Activated effector memory CD4-positive, alpha-beta T cell treated with anti-CD3 and anti-CD28 coated beads, Interleukin-2, amount 50 U/mL, for 16 hours (primary cell): ENCODE measurements around the gene TPM3.
"Not testable (repeated sequence)": the region's sequence is repeated elsewhere in the genome, so short reads cannot be mapped to it uniquely, and the experiment has no call there.

Experiments used
- DNase-seq: peaks from one replicate; pipeline ENCODE4 v3.0.0-alpha.2; 2020

The TPM3 gene

GRCh38 chr1:154191990-154192461, at the start of gene TPM3:
Gene TPM3, minus strand, starts transcription at chr1:154192100. Its CDS starts 82 bp downstream, at chr1:154192018.
- no peak for DNase-seq

DNA sequence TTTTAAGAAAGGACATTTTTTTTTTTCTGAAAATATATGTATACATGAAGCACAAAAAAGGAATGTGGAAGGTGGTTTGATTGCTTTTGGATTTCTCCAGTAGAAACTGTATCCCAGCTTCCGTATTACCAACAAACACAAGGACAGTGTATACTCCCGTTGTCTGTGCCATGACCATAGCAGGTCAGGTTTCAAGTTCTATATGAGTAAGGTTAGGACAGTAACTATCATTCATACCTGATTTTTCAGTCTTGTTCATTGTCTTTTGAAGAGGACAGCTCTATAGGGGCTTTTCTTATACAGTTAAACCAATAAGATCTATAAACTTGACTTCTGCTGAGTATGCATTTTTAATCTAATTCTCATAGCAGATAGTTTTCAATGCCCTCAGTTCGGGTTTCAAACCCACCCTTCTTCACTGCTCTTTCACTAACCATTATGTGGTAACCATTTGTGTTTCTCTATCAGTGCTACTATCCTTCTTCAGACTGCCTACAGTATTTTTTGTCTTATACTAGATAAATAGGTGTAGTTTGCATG, 48.5 kb upstream of the TPM3 start:
- DNase-seq, result no peak

DNA sequence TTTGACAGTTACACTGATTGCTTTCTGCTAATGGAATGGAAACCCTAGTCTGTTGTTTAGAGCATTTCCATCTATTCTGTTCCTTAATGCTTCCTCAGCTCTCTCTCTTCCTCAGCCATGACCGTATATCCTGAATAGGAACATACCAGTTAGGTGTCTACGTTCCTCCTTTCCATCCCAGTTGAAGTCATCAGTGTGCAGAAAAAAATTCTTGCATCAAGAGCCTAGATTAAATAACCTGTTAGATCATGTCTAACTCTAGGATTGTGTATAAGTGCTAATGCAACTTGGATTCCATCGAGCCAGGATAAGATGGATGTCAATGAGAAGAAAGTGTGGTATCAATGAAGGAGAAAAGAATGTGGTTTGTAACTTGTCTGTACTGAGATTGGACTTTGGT, 47.6 kb upstream of the TPM3 start:
- DNase-seq, result no peak

GRCh38 chr1:154237880-154238506, 46.1 kb upstream of the TPM3 start:
- DNase-seq, result no peak

GRCh38 chr1:154237435-154237834, 45.5 kb upstream of the TPM3 start:
- DNase-seq, result no peak

DNA sequence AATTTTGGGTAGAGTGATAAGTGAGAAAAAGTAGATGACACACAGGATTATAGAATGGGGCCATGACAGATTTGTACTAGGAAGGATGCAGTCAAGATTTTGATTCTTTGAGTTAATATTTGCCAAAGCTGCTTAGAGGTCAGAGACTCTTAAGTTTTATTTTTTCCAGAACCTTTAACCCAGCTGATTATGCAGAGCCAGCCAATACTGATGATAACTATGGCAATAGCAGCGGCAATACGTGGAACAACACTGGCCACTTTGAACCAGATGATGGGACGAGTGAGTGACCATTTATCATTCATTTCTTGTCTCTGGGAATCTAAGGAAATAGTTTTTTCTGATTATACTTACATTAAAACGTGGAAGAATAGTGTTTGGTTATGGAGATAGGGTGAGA, 45.0 kb upstream of the TPM3 start:
- DNase-seq, result no peak

DNA sequence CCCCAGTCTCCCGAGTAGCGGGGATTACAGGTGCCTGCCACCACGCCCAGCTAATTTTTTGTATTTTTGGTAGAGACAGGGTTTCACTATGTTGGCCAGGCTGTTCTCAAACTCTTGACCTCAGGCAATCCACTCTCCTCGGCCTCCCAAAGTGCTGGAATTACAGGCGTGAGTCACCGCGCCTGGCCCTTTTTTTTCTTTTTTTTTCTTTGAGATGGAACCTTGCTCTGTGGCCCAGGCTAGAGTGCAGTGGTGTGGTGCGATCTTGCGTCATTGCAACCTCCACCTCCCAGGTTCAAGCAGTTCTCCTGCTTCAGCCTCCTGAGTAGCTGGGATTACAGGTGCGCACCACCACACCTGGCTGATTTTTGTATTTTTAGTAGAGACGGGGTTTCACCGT, 41.2 kb upstream of the TPM3 start:
- not testable (repeated sequence) for DNase-seq

- not testable (repeated sequence) for DNase-seq
Measured at GRCh38 chr1:154231112-154231511, 39.2 kb upstream of the TPM3 start.

DNA sequence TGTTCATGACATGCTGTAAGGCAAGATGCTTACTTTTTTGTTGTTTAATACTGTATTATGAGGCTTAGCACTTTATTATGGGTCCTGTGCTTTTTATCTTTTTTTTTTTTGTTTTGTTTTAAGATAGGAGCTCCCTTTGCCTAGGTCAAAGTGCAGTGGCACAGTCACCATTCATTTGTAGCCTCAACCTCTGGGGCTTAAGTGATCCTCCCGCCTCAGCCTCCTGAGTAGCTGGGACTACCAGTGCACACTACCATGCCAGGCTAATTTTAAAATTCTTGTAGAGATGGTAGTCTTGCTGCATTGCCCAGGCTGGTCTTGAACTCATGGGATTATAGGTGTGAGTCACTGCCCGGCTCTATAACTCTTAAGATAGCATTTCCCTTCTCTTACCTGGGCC, 33.5 kb upstream of the TPM3 start:
- no peak for DNase-seq

GRCh38 chr1:154223621-154224020, 31.7 kb upstream of the TPM3 start:
- no peak for DNase-seq

DNA sequence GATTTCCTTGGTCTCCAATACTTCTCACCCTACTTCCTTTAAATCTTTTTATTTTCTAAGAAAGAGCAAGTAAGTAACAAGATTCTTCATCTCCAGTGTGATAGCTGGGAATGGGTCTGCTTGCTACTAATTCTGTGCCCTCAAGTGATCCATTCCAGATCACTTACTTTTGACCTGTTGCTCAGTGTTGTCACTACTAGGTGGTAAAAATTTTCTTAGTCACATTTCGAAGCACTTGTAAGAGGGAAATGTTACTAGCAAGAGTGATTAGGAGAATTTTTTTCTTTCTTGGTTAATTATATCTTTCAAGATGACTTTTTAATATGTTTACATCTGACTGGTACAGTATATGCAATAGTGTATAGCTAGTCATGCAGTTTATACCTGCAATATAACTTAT, 31.0 kb upstream of the TPM3 start:
- DNase-seq, result no peak

DNA sequence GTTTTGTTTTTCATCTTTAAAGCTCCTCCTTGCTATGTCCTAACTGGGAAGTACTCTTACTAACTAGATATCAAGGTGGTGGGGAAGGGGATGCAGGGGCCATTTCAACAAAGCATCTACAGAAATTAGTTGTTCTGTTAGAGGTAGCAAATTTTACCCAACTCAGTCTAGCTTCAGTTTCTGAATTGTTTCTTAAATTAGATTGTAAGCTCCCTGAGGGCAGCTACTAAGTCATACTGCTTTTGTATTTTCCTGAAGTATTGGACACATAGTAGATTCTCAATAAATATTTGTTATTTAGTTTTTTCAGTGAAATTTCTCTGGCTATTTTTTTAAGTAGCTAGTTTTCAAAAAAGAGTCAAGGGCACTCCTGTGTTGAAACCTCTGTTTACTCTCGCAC, 30.6 kb upstream of the TPM3 start:
- DNase-seq, result no peak

GRCh38 chr1:154221278-154222001, 29.5 kb upstream of the TPM3 start:
- DNase-seq, result peak; percentile 90

GRCh38 chr1:154220970-154221277, 29.0 kb upstream of the TPM3 start:
- no peak for DNase-seq

DNA sequence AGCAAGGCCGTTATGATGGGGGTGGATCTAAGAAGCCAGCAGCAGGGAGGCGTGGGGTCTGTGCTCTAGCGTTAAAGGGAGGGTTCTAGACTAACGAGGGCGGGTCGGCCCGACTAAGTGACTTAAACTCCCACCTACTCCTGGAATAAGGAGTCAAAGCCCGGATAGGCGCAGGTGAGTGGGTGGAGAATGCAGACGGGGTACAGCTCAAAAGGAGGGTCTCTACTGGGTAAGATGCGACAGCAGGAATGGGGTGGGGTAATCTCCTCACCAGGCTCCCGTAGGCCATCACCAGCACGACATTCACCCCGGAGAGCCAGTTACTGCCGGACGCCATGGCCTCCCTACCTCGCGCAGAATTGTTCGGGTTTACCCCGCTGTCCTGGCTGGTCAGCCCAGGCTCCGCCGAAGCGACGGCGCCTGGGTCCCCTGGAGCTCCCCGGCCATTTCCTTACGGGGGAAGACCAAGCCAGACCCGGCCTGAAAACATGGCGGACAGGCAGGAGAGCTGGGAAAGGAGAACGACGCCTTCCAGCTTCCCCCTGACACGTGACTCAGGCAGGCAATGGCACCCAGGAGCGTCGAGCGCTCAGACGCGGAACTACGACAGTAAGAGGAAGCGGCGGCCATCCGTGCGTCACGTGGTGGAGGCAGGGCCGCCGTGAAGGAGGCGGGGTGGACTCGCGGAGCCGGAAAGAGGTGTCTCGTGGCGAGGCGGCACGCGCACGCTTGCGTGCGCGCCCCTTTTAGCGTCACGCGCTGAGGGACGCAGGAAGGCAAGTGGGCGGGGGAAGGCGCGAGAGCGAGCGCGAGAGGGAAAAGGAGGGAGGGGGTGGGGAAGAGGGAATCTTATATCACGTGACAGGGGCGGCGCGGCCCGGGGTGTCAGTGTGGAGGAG, 28.4 kb upstream of the TPM3 start, which contains the start of gene UBAP2L:
Gene UBAP2L, plus strand, starts transcription at position 885 of the 899 bp plus-strand sequence. CDS start 4,169 bp downstream, outside the sequence.
- peak; percentile 100 for DNase-seq

DNA sequence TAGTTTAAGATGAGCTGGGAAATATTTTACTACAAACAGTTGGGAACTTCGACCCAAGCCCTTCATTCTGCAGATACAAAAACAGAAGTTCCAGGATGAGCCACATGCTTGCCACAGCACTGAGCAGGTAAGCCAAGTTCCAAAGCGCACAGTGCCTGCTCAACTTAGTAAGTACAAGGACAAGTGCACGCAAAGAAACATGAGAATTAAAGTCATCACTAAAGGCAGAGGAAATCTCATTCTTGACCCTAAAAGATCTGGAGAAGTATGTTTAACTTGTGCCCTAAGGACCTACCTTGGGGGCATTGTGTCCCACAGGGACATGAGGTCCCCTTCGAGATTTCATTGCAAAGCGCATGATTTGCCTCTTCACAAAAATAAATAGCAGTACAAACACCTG, 27.6 kb upstream of the TPM3 start:
- no peak for DNase-seq

DNA sequence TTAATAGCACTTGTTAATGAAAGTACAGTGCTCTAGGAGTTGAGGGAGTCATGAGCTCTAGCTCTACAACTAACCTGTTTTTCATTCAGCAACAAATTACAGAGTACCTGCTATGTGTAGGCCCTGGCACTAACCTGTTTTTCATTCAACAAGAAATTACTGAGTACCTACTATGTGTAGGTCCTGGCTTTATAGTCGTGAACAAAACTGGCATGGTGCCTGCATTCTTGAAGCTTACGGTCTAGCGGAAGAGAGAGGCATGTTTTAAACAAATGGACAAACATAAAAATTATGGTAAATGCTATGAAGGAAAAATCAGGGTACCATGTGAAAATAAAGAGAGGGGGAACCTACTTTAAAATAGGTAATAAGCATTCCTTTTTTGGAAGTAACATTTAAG, 26.6 kb upstream of the TPM3 start:
- DNase-seq, result no peak

DNA sequence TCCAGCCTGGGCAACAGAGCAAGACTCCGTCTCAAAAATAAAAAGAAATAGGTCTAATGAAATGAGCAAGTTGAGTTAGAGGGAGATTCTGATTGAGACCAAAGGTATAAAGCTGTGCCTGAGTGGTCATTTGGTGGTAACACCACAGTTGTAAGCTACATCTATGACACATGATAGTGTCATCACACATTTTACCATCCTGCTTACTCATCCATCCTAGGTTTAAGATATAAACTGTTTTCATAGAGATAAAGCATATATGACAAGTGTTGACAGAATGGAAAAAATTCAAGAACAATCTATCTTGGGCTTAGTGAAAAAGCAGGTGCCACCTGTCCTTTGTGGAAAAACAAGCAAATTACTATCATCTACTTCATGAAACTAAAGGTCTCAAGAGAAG, 21.4 kb upstream of the TPM3 start:
- no peak for DNase-seq

DNA sequence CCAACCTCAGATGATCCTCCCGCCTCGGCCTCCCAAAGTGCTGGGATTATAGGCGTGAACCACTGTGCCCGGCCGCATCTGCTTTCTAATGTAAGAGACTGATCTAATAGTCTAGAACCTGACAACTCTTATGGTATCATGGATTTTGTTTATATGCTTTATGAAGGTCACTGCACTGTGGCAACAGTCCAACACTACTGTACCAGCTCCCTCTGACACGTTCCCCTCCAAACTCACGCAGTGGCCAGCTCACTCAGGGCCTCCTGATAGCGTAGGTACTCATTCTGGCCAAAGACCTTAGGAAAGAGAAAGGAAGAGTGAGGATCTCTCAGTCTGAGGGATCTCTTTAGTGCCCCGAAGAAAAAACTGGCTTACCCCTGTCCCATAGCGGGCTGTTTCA, 20.2 kb upstream of the TPM3 start:
- no peak for DNase-seq

- no peak for DNase-seq
Measured at GRCh38 chr1:154208677-154209388, 16.9 kb upstream of the TPM3 start.

DNA sequence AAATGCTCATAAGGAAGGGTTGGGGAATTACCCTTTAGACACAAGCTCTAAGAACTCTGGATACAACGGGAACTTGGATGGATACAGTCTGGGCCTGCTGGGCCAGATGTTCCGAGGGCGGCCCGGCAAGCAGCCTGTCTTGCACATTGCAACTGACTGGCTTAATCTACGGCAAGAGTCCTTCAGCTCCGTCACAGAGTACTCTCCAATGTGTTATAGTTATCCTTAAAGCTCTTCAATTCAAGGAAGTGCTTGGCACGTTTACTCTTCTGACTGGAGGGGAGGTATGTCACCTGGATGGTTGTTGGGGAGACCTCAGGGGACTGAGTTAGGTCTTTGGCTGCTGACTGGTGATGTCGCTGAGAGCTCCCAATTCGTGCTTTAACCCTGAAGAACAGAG, 15.4 kb upstream of the TPM3 start:
- DNase-seq, result no peak

- DNase-seq, result no peak
Measured at GRCh38 chr1:154206196-154206595, 14.3 kb upstream of the TPM3 start, which contains the start of gene CFAP141. Gene CFAP141, minus strand, starts transcription at chr1:154206333. Its CDS starts 26 bp downstream, at chr1:154206307.

- DNase-seq, result peak; percentile 67
Measured at GRCh38 chr1:154205778-154206177, 13.9 kb upstream of the TPM3 start.
